ENCODE data around the gene COQ5.
"Not testable (repeated sequence)": the region's sequence is repeated elsewhere in the genome, so short reads cannot be mapped to it uniquely, and the experiment has no call there.

COQ5 gene

GRCh38 chr12:120490833-120491512 is 38.0 kb downstream of the COQ5 start:
- Histone ChIP-seq H3K9me3 (ENCODE audit: insufficient read depth, low read length) (no peaks in the 10 kb centered on the region), H3K4me3 (ENCODE audit: insufficient read length, low read depth) (no peak overlapping the region), H3K27me3 (ENCODE audit: insufficient read depth, insufficient read length) (no peaks in the 10 kb centered on the region), H3K4me1 (ENCODE audit: insufficient read depth, insufficient read length) (no peaks in the 10 kb centered on the region), H3K9ac (ENCODE audit: insufficient read length, low read depth) (no peak overlapping the region), H3K36me3 (ENCODE audit: insufficient read depth, insufficient read length, low read length) (peaks cover 20% of the 10 kb centered on the region)
- TF ChIP-seq YY1 (IDR thresholded peaks at IDR 0.05; ENCODE audit: insufficient read depth, insufficient read length) (no peak), SUZ12 (IDR thresholded peaks at IDR 0.05; ENCODE audit: extremely low read depth, insufficient read depth, insufficient read length) (no peak), ZNF274 (IDR thresholded peaks at IDR 0.05; ENCODE audit: low read depth, low read length) (no peak)
- no peak for DNase-seq (ENCODE audit: low read depth, low spot score)

GRCh38 chr12:120490325-120490724 is 38.6 kb downstream of the COQ5 start:
- Histone ChIP-seq H3K9ac (ENCODE audit: insufficient read length, low read depth) (no peak overlapping the region), H3K36me3 (ENCODE audit: insufficient read depth, insufficient read length, low read length) (peaks cover 20% of the 10 kb centered on the region), H3K4me1 (ENCODE audit: insufficient read depth, insufficient read length) (no peaks in the 10 kb centered on the region), H3K4me3 (ENCODE audit: insufficient read length, low read depth) (no peak overlapping the region), H3K9me3 (ENCODE audit: insufficient read depth, low read length) (no peaks in the 10 kb centered on the region), H3K27me3 (ENCODE audit: insufficient read depth, insufficient read length) (no peaks in the 10 kb centered on the region)
- no peak for TF ChIP-seq SUZ12 (IDR thresholded peaks at IDR 0.05; ENCODE audit: extremely low read depth, insufficient read depth, insufficient read length)
- TF ChIP-seq ZNF274 (IDR thresholded peaks at IDR 0.05; ENCODE audit: low read depth, low read length), result no peak
- no peak for TF ChIP-seq YY1 (IDR thresholded peaks at IDR 0.05; ENCODE audit: insufficient read depth, insufficient read length)
- DNase-seq (ENCODE audit: low read depth, low spot score), result no peak

GRCh38 chr12:120489018-120489417 is 39.9 kb downstream of the COQ5 start:
- Histone ChIP-seq H3K36me3 (ENCODE audit: insufficient read depth, insufficient read length, low read length) (peaks cover 20% of the 10 kb centered on the region), H3K9ac (ENCODE audit: insufficient read length, low read depth) (no peak overlapping the region), H3K4me1 (ENCODE audit: insufficient read depth, insufficient read length) (no peaks in the 10 kb centered on the region), H3K9me3 (ENCODE audit: insufficient read depth, low read length) (no peaks in the 10 kb centered on the region), H3K4me3 (ENCODE audit: insufficient read length, low read depth) (no peak overlapping the region), H3K27me3 (ENCODE audit: insufficient read depth, insufficient read length) (no peaks in the 10 kb centered on the region)
- DNase-seq (ENCODE audit: low read depth, low spot score), result no peak
- TF ChIP-seq SUZ12 (IDR thresholded peaks at IDR 0.05; ENCODE audit: extremely low read depth, insufficient read depth, insufficient read length), result no peak

DNA sequence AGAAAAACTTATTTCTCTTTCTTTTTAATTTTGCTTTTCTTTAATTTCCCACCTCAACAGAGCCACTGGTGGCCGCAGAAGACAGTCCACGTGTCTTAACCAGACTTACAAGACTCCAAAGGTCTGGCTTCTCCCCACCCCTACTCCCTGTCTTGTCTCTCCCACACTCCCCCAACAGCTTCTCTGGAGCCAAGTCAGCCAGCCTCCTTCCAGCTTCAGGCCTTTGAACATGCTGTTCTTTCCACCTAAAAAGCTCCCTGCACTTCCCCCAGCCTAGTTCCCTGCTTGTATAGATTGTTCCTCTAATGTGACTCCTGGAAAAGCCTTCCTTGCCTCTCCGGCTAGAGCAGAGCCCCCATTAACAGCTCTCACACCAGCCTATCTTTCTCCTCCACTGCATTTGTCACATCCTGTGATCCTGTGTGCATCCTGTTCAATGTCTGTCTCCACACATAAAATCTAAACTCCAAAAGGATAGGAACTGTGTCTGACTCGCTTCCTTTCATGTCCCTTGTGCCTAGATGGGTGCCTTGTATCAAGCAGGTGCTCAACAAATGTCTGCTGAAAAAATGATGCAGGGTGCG is 40.8 kb downstream of the COQ5 start:
- Histone ChIP-seq H3K9ac (ENCODE audit: insufficient read length, low read depth) (no peak overlapping the region), H3K27me3 (ENCODE audit: insufficient read depth, insufficient read length) (no peaks in the 10 kb centered on the region), H3K4me3 (ENCODE audit: insufficient read length, low read depth) (no peak overlapping the region), H3K9me3 (ENCODE audit: insufficient read depth, low read length) (no peaks in the 10 kb centered on the region), H3K4me1 (ENCODE audit: insufficient read depth, insufficient read length) (no peaks in the 10 kb centered on the region), H3K36me3 (ENCODE audit: insufficient read depth, insufficient read length, low read length) (peaks cover 20% of the 10 kb centered on the region)
- DNase-seq (ENCODE audit: low read depth, low spot score), result no peak
- TF ChIP-seq ZNF274 (IDR thresholded peaks at IDR 0.05; ENCODE audit: low read depth, low read length) (no peak), SUZ12 (IDR thresholded peaks at IDR 0.05; ENCODE audit: extremely low read depth, insufficient read depth, insufficient read length) (no peak), YY1 (IDR thresholded peaks at IDR 0.05; ENCODE audit: insufficient read depth, insufficient read length) (no peak)

- H3K9ac ChIP-seq (ENCODE audit: insufficient read length, low read depth); DNase-seq (ENCODE audit: low read depth, low spot score); H3K27me3 ChIP-seq (ENCODE audit: insufficient read depth, insufficient read length); H3K4me3 ChIP-seq (ENCODE audit: insufficient read length, low read depth); H3K4me1 ChIP-seq (ENCODE audit: insufficient read depth, insufficient read length); H3K9me3 ChIP-seq (ENCODE audit: insufficient read depth, low read length): not testable (repeated sequence)
- peaks cover 23% of the 10 kb centered on the region for H3K36me3 ChIP-seq (ENCODE audit: insufficient read depth, insufficient read length, low read length)
These were observed 41.4 kb downstream of the COQ5 start for GRCh38 chr12:120487552-120487951.

- Histone ChIP-seq H3K4me3 (ENCODE audit: insufficient read length, low read depth) (no peak overlapping the region), H3K9ac (ENCODE audit: insufficient read length, low read depth) (no peak overlapping the region), H3K27me3 (ENCODE audit: insufficient read depth, insufficient read length) (no peaks in the 10 kb centered on the region), H3K9me3 (ENCODE audit: insufficient read depth, low read length) (no peaks in the 10 kb centered on the region), H3K36me3 (ENCODE audit: insufficient read depth, insufficient read length, low read length) (peaks cover 16% of the 10 kb centered on the region), H3K4me1 (ENCODE audit: insufficient read depth, insufficient read length) (no peaks in the 10 kb centered on the region)
- TF ChIP-seq ZNF274 (IDR thresholded peaks at IDR 0.05; ENCODE audit: low read depth, low read length), result no peak
- no peak for TF ChIP-seq YY1 (IDR thresholded peaks at IDR 0.05; ENCODE audit: insufficient read depth, insufficient read length)
- no peak for TF ChIP-seq SUZ12 (IDR thresholded peaks at IDR 0.05; ENCODE audit: extremely low read depth, insufficient read depth, insufficient read length)
- DNase-seq (ENCODE audit: low read depth, low spot score), result no peak
These were observed 42.7 kb downstream of the COQ5 start for GRCh38 chr12:120485961-120486881.

- Histone ChIP-seq H3K9ac (ENCODE audit: insufficient read length, low read depth) (no peak overlapping the region), H3K4me3 (ENCODE audit: insufficient read length, low read depth) (no peak overlapping the region), H3K27me3 (ENCODE audit: insufficient read depth, insufficient read length) (no peaks in the 10 kb centered on the region), H3K4me1 (ENCODE audit: insufficient read depth, insufficient read length) (no peaks in the 10 kb centered on the region), H3K9me3 (ENCODE audit: insufficient read depth, low read length) (no peaks in the 10 kb centered on the region), H3K36me3 (ENCODE audit: insufficient read depth, insufficient read length, low read length) (peaks cover 2% of the 10 kb centered on the region)
- DNase-seq (ENCODE audit: low read depth, low spot score), result no peak
- TF ChIP-seq ZNF274 (IDR thresholded peaks at IDR 0.05; ENCODE audit: low read depth, low read length) (no peak), SUZ12 (IDR thresholded peaks at IDR 0.05; ENCODE audit: extremely low read depth, insufficient read depth, insufficient read length) (no peak), YY1 (IDR thresholded peaks at IDR 0.05; ENCODE audit: insufficient read depth, insufficient read length) (no peak)
These were observed 45.3 kb downstream of the COQ5 start for GRCh38 chr12:120483621-120484020.

Measured in NT2/D1 (cell line).